Stimulated activated CD8-positive, alpha-beta memory T cell treated with anti-CD3 and anti-CD28 coated beads, Interleukin-7, amount 100 ng/mL, for 1 hour (primary cell): ENCODE results near the gene ANXA10.
"Not testable (repeated sequence)": the region's sequence is repeated elsewhere in the genome, so short reads cannot be mapped to it uniquely, and the experiment has no call there.

Source experiments
- DNase-seq, 2 donors: peaks; one replicate each; pipeline ENCODE4 v3.0.0-alpha.2; 2020; ENCODE audit warnings: low read depth in 2 of 2

ANXA10 gene, protein sequence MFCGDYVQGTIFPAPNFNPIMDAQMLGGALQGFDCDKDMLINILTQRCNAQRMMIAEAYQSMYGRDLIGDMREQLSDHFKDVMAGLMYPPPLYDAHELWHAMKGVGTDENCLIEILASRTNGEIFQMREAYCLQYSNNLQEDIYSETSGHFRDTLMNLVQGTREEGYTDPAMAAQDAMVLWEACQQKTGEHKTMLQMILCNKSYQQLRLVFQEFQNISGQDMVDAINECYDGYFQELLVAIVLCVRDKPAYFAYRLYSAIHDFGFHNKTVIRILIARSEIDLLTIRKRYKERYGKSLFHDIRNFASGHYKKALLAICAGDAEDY

DNA sequence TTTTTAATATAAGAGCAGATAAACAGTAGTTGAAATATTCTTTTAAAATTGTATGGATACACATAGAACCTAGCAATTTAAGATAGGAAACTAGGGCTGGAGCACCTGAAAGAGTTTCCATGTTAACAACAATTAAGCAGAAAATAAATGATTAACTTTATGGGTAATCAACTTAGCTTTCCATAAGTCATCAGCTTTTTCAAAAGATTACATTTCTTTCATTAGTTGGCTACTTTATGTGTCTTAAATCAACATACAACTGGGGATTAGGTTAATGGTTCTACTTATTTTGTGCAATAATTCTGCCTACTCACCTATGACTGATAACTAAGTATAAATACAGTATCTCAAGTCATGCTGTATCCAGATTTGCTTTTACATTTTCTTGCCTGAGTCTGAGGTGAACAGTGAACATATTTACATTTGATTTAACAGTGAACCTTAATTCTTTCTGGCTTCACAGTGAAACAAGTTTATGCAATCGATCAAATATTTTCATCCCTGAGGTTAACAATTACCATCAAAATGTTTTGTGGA, at the start of gene ANXA10:
Gene ANXA10 (plus strand): TSS at position 362 of the 537 bp plus-strand sequence. CDS start 164 bp downstream, at position 526.
- DNase-seq = no peak

DNA sequence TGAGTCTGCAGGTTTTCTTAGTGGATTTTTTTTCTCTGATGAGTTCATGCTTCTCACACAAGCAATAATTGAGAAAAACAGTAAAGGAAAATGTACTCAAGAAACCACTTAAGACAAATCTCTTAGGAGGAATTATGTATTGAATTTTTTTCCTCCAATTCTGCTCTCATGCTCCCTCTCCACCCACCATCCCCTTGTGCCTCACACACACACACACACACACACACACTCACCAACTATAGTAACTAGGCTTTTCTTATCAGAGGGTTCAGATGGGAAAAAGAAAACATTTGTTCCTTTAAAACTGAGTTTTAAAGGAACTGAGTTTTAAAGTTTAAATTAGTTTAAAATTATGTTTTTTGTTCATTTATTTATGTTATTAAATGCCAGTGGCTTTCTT, 47.0 kb upstream of the ANXA10 start:
- no peak for DNase-seq

DNA sequence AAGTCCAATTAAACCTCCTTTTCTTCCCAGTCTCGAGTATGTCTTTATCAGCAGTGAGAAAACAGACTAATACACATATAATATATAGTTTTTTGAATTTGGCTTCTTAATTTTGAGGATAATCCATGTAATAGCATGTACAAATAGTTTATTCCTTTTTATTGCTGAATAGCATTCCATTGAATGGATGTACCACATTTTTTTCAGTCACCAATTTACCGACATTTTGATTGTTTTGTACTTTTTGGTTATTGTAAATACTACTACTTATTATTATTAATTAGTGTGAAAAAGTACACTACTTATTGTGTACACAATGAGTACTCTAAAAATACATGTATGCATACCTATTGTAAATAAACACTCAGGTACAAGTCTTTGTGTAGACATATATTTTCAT, 42.3 kb upstream of the ANXA10 start:
- DNase-seq = no peak

DNA sequence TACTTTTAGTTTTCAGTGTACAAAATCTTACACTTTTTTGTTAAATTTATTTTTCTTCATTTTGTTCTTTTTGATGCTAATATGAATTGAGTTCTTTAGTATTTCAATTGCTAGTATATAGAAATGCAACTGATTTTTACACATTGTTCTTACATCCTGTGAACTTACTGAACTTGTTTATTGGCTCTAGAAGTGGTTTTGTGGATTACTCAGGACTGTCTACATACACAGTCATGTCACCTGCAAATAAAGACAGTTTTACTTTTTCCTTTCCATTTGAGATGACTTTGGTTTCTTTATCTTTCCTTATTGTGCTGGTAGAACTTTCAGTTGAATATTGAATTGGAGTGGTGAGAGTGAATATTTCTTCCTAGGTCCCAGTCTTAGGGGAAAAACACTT, 40.8 kb upstream of the ANXA10 start:
- DNase-seq = no peak

DNA sequence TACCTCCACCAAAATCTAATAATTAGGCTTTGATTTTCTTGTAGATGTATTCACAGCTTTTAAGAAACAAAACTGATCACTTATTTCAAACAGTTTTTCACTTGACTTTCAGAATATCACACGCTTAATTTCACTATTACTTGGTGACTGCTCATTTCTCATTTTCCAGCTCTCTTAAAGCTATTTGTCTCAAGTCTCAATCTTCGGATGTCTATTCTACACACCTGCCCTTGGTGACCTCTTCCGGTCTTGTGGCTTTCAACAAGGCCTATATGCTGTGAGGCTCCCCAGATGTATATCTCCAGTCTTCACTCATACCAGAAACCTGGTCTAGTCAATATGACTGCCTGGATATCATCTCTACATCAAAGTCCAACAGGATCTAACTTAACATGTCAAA, 34.9 kb upstream of the ANXA10 start:
- DNase-seq = no peak

DNA sequence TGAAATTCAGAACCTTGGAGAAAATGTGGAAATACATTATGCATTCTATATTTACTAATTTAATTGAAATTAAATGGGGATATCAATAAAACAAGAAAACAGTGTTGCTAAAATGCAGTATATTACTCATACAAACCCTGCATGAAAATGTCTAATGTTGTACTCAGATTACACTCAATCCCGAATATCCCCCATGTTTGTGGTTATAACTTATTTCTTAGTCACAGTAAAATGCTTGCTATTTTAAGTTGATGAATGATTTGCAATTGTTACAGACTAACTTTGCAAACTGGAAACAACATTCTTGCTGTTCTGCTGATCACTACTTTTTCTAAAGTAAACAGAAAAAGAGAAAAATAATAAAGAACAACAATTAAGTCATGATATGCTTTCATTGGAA, 33.1 kb upstream of the ANXA10 start:
- no peak for DNase-seq

DNA sequence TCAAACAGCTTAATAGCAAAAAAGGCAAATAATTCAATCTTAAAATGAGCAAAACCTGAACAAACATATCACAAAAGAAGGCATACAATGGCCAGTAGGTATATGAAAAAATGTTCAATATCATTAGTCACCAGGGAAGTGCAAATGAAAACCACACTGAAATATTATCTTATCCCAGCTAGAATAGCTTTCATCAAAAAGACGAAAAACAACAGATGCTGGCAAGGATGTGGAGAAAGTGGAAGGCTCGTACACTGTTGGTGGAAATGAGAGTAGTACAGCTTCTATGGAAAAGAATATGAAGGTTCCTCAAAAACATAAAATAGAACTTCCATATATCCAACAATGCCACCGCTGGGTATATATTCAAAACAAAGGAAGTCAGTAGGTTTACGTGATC, 29.3 kb upstream of the ANXA10 start:
- no peak for DNase-seq

DNA sequence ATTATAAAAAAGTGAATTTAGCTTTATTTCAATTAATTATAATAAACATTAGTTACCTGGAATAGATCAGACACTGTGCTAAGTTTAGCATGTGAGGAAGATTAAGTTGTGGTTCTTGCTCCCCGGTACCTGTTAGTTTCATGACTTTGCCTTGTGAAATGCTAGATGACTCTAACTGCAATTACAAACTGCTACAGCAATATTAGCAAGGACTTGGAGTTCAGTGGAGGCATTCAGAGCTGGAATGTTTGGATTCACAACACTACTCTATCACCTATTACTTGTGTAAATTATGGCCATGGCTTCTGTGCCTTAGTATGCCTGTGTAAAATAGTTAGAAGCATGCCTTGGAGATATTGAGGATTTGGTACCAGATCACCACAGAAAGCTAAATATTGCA, 21.4 kb upstream of the ANXA10 start:
- no peak for DNase-seq

DNA sequence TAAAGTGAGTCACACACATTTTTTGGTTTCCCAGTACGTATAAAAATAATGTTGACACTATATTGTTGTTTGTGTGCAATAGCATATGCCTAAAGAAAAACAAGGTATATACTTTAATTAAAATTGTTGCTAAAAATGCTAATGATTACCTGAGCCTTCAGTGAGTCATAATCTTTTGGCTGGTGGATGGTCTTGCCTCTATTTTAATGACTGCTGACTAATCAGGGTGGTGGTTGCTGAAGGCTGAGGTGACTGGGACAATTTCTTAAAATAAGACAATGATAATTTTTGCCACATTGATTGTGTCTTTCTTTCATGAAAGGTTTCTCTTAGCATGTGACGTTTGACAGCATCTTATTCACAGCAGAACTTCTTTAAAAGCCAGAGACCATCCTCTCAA, 21.0 kb upstream of the ANXA10 start:
- no peak for DNase-seq

DNA sequence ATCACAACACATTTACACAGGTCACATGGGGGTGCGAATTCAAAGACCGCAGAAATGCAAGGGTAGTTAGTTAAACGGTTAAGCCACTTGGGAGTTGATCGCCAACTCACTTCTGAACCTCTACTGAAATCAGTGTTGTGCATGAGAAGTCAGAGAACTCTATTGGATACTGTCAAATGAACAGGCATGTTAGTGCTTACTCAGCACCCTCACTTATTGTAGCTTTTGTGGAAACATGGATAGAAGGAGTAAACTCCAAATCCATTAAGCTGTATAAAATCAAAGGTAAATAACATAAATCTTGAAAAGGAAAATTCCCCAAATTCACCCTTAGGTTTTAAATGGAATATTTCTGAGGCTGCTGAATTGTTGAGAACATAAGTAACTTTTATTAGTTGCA, 17.5 kb upstream of the ANXA10 start:
- DNase-seq = no peak

DNA sequence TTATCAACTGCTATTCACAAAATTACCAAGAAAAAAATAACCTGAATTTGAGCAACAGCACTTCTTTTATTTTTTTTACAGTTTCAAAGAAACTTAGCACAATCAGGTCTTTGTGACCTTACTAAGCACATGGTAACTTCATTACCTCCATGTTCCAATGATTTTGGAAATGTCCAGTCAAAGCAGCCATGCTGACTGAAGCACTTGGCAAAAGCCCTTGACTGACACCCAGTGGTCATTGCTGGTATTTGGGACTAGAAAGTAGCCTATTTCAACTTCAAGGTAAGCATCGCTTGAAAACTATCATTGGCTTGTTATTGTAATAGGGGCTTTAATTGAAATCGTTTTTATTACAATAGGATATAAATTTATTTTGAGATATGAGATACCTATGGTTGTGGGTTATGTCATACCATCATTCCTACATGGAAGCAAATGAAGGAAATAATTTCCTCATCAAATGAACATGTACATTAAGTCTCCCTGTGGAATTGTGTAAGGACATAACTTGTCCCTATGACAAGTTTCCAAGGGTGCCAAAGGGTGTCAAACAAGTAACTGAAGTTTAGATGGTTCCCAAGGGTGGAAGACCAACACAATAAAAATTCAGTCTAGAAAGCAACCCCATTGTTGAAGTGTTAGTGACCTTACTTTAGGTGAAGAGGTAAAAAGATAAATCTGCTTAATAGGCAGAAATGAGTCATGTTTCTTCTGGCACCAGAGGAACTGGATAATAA, 15.2 kb upstream of the ANXA10 start:
- peak in 1 of 2 donors; percentile 0 for DNase-seq

DNA sequence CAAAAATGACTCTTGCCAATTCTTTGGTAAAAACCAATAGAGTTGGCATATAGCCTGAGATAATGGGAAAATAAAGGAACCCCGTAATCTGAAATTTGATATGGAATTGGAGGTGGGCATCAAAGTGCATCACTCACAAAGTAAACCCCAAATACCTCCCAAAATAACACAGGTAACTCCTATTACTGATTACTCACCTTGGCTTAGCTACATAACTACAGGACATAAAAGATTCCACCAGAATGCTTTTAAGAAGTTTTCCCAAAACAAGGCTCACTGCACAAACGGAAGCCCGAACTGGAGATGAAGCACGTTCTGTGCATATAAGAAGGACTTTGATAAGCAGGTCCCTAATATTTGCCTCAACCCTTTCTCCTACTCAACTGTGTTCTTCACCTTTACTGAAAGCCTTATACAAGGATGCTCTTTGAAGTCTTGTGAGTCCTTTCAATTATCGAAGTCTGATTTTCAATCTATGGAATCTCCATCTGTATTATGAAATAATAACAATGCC, 14.6 kb upstream of the ANXA10 start:
- DNase-seq = no peak

DNA sequence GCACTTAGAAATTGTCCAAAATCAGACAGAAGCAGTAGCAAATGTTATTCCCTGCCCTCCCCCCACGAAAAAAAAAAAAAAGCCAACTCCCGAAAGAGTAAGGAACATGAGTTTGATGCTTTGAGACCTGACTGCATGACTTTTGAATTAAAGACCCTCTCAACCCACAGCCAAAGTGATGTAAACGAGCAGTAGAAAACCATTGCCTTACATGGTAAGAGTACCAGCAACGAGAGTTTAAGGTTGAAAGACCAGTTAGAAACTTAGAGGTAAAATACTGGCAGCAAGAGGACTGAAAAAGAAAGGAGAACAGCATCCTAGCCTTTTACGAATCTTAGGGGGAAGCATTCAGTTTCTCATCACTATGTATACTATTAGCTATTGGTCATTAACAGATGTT, 10.0 kb upstream of the ANXA10 start:
- no peak for DNase-seq

DNA sequence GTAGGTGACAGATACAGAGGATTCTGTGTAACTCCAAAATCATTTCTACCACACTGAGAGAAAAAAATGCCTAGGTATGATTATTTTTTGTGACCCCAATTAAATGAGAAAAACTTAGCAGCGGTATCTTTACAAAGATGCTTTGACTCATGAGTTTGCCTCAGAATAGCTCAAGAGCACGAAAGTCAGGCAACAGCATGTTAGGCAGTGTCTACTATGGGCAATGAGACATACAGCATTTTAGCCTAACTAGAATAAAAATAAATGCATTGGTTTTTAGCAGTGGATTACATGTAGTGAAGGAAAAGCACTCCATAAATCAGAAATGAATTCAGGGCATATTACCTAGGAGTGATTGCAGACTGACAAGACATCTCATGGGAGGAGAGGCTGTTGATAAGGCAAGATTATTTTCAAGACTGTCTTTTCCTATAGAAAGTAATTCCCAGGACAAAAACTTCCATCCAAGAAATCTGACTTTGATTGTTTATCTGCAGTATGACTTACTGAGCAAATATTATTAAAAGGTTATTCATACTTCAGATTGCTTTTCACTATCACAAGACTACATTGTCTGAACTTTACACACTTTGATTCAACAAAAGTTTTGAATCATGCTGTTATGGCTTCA, 3.6 kb downstream of the ANXA10 start:
- DNase-seq = no peak

DNA sequence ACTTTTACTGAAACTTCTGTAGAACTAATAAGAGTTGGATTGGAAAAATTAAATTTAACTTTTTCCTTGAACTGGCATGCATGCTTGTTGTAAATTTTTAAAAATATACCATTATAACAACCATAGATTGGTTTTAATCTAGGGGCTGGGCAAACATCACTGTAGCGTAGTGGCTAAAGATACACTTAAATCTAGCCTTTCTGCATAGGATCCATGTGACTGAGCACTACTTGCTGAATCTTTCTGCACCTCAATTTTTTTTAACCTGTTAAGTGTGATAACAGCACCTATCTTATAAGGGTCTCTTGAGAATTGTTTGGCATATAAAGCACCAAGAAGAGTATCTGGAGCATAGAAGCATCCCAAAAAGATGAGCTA, 4.1 kb downstream of the ANXA10 start:
- no peak for DNase-seq

DNA sequence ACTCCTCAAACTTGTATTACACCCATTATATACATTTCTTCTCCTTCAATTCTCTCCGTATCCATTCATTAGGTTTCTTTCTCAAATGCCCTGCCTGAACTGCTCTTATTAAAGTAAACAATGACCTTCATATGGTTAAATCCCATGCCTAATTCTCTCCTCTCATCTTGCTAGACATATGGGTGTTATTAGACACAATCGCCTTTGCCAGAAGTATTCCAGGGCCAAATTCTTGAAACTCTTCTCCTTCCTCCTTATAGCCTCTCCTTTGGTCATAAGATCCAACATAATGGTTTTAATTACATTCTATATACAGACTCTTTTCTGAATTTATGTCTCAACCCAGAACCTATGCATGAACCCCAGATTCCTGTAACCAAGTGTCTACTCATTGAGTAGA, 4.8 kb downstream of the ANXA10 start:
- DNase-seq = no peak

DNA sequence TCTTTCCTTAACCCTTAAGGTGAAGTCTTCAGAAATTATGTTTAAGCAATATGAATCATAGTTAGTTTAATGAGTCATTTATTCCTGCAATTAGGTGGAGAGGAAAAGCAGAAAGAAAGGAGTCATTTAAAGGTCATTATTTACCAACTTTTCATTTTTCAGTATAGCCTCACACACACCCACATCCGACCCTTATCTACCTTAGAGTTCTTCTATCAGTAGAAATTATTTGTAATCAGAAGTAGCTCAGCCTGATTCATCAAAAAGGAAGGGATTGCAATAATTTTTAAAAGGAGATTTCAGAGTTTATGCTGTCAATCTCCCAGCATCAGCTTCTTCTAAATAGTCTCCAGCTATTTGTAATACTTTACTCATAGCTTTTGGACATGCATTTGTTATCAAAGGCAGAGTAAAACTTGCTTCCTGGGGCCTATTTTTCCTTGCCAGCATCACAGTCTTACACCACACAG, 5.9 kb downstream of the ANXA10 start:
- DNase-seq = no peak

DNA sequence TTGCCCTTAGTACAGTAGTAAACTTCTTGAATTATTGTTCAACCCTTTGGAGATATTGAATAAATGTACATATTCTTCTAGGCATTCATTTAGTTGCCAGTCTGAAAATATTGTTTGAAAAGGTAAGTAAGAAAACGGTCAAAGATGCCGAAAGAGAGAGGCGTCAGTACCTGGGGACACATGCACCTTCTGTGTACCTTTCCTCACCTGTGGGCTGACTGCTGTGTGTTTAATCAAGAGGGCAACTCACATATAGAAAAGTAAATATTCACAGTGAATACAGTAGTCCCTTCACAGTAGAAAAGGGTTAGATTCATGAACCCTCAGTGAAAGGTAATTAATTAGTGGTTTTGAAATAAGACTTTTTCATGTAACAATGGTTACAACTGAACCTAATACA, 6.9 kb downstream of the ANXA10 start:
- DNase-seq = no peak

DNA sequence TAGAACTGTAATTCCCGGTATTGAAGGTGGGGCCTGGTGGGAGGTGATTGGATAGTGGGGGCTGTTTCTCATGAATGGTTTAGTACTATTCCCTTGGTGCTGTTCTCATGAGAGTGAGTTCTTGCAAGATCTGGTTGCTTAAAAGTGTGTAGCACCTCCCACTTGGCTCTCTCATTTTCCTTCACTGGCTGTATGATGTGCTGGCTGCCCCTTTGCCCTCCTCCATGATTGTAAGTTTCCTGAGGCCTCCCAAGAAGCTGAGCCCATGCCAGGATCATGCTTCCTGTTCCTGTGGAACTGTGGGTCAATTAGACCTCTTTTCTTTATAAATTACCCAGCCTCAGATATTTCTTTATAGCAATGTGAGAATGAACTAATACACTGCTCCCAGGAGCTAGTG, 8.7 kb downstream of the ANXA10 start:
- DNase-seq = no peak

DNA sequence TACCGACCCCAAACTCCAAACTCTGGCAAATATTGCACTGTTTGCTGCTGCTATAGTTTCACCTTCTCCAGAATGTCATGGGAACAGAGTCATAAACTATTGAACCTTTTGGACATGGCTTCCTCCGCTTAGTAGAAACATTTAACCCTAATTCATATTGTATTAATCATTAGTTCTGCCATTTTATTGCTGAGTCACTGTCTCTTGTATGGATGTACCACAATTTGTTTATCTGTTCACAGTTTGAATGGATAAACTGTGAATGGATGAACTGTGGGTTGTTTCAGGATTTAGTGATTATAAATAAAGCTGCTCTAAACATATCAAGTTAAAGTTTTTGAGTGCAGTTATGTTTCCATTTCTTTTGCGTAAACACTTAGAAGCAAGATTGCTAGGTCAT, 10.1 kb downstream of the ANXA10 start:
- DNase-seq = no peak

DNA sequence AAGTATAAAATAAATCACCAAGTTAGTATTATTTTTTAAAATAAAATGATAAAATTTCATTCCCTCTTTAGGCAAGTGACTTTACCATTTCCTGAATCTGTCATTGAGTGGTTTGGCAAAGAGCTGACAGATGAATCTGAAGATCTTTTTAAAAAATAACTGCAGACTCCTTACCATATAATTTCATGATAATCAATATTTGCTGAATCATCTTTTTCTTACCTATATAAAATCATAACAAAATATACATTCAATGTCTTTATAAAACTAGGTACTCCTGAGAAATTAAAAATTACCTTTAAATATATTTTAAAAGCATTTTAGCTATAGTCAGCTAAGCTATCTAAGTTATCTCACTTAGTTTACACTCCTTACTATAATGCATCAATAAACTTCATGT, 17.2 kb downstream of the ANXA10 start:
- DNase-seq = no peak

DNA sequence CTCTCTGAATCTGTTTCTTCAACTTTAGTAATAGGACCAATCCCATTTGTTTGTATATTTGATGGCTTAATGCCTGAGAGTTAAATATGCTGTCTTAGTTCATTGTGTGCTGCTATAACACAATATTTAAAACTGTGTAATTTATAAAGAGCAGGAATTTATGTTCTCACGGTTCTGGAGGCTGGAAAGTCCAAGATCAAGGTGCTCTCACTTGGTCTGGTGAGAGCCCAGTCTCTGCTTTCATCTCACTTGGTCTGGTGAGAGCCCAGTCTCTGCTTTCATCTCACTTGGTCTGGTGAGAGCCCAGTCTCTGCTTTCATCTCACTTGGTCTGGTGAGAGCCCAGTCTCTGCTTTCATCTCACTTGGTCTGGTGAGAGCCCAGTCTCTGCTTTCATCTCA, 20.7 kb downstream of the ANXA10 start:
- DNase-seq = not testable (repeated sequence)
